Ramos (cell line): ENCODE measurements around the gene ZNF502.
"Not testable (repeated sequence)": the region's sequence is repeated elsewhere in the genome, so short reads cannot be mapped to it uniquely, and the experiment has no call there.

ENCODE experiments used
- in situ Hi-C: fragments of 300-500 bp; cut with MboI; formaldehyde crosslinking; loops from one replicate; pipeline ENCODE4 v1.14.3; 2022; ENCODE audit warnings: low sequenced_read_pairs; ENCODE audit not compliant: unreplicated experiment

The ZNF502 gene

GRCh38 chr3:44712455-44713075 lies at the start of gene ZNF502:
TSS of gene ZNF502 (plus strand) at chr3:44712660. CDS start at chr3:44720262, 7,602 bp downstream.
- in situ Hi-C loops = no loop called here

DNA sequence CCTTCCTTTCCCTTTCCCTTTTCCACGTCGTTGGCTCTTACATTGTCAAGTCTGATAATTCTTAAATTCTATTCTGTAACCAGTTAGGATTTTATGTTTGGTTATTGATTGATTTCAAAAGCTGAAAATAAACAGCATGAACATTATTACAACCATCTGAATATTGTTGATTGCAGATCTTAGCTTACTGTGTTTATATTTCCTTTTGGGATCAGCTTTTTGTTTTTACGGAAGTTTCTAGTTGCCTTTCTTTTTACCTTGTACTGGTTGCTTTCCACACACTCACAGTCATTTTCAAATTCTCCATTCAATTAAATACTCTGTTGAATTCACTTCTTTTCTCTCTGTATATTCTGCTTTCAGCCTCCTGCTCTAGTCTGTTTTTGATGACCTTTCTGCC lies 47.3 kb upstream of the ZNF502 start:
- in situ Hi-C loops = no loop called here

DNA sequence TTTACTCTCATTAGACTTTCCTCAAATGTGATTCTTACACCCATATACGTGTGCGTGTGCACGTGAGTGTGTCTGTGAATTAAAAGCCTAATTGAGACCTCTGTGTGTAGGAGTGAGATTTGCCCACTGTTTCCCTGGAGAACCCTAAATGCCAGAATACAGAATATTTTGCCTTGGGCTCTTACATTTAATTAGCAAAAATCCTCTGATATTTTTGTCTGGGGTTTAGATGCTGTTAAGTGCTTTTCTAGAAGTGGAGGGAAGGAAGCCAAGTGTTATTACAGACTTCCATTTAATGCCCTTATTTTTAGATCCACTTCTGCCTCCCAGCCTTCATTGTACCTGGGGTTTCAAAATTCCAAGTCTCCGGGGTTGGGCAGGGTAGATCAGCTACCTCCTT lies 46.1 kb upstream of the ZNF502 start:
- in situ Hi-C loops = no loop called here

- in situ Hi-C loops = no loop called here
Observed at GRCh38 chr3:44669760-44670159, 42.7 kb upstream of the ZNF502 start.

DNA sequence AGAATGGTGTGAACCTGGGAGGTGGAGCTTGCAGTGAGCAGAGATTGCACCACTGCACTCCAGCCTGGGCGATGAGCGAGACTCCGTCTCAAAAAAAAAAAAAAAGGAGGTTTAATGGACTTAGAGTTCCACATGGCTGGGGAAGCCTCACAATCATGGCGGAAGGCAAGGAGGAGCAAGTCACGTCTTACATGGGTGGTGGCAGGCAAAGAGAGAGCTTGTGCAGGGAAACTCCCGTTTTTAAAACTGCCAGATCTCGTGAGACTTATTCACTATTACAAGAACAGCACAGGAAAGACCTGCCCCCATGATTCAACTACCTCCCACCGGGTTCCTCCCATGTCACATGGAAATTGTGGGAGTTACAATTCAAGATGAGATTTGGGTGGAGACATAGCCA lies 39.0 kb upstream of the ZNF502 start:
- in situ Hi-C loops = not testable (repeated sequence)

- in situ Hi-C loops = no loop called here
Observed at GRCh38 chr3:44674211-44674610, 38.2 kb upstream of the ZNF502 start.

DNA sequence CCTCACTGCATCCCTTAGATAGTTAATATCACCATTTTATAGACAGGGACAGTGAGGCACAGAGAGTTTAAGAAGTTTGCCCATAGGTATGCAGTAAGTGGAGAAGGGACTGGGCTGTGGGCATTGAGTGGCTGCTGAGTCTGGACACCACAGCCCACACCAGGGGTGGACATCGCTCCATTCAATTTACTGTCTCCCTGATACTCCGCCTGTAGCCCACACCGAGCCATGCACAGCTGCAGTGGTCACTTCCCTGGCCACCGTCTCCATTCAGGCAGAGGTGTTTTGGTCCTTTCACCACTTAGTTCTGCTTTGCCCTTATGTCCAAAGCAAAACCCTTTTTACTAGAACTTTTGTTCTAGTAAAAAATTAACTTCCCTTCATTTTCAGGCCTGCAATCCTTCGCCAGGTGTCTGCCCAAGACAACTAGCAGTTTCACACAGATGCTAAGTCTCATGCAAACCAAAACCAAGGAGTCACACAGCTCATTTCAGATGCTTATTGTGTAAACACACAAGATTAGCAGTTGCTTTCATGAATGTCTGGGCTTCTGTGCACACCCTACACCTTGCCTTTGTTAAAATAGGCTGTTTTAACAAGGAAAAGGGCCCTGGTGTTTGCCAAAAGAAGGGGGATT lies 33.9 kb upstream of the ZNF502 start:
- in situ Hi-C loops = no loop called here

DNA sequence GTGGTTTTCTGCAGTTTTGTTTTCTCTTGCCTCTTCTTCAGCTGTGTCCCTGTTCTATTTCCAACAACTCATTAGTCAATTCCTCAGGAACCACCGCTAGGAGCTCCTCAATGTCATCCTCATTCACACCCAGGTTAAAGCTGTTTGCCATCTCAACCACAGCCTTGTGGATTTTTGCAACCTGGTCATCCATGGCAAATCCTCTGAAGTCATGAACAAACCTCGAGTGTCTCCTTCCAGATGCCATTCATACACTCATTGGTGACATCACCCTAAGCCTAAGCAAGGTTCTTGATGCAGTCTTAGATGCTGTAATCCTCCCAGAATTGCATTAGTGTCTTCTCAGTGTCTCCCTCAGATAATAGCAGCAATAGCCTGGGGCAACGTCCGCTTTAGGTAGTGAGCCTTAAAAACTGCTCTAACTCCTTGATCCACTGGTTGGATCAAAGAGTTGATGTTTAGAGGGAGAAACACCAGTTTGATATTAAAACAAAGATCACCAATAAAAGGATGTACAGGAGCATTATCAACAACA lies 31.5 kb upstream of the ZNF502 start:
- in situ Hi-C loops = no loop called here

GRCh38 chr3:44682182-44682896 lies 30.1 kb upstream of the ZNF502 start:
- in situ Hi-C loops = no loop called here

- in situ Hi-C loops = no loop called here
Observed at GRCh38 chr3:44685128-44685800, 27.2 kb upstream of the ZNF502 start.

- in situ Hi-C loops = no loop called here
Observed at GRCh38 chr3:44687898-44688297, 24.6 kb upstream of the ZNF502 start.

GRCh38 chr3:44721231-44722102 lies 9.0 kb downstream of the ZNF502 start:
- in situ Hi-C loops = no loop called here

DNA sequence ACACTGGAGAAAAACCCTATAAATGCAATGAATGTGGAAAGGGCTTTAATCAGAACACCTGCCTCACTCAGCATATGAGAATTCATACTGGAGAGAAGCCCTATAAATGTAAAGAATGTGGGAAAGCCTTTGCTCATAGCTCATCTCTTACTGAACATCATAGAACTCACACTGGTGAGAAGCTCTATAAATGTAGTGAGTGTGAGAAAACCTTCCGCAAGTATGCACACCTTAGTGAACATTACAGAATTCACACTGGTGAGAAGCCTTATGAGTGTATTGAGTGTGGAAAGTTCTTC lies 9.6 kb downstream of the ZNF502 start:
- in situ Hi-C loops = no loop called here

GRCh38 chr3:44729384-44729910 lies 17.0 kb downstream of the ZNF502 start, which contains the start of gene ZNF501:
TSS of gene ZNF501 (plus strand) at chr3:44729635. CDS start at chr3:44734422, 4,787 bp downstream.
- in situ Hi-C loops = no loop called here

DNA sequence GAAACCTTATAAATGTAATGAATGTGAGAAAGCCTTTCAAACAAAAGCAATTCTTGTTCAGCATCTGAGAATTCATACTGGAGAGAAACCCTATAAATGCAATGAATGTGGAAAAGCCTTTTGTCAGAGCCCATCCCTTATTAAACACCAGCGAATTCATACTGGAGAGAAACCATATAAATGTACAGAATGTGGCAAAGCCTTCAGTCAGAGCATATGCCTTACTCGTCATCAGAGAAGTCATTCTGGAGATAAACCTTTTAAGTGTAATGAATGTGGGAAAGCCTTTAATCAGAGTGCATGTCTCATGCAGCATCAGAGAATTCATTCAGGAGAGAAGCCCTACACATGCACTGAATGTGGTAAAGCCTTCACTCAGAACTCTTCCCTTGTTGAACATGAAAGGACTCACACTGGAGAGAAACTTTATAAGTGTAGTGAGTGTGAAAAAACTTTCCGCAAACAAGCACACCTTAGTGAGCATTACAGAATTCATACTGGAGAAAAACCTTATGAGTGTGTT lies 22.2 kb downstream of the ZNF502 start:
- in situ Hi-C loops = no loop called here

GRCh38 chr3:44761101-44761423 lies 48.6 kb downstream of the ZNF502 start:
- in situ Hi-C loops = no loop called here

- in situ Hi-C loops = no loop called here
Observed at GRCh38 chr3:44761424-44762169, 49.1 kb downstream of the ZNF502 start, which contains the start of the genes KIAA1143 and KIF15. TSS of gene KIAA1143 (minus strand) at chr3:44761619. CDS start at chr3:44761602, 17 bp downstream. TSS of gene KIF15 (plus strand) at chr3:44761794. CDS start at chr3:44761866, 72 bp downstream.

GRCh38 chr3:44762170-44762677 lies 49.8 kb downstream of the ZNF502 start:
- in situ Hi-C loops = no loop called here
